ENCODE measurements around the gene RAPGEF2.

The RAPGEF2 gene

DNA sequence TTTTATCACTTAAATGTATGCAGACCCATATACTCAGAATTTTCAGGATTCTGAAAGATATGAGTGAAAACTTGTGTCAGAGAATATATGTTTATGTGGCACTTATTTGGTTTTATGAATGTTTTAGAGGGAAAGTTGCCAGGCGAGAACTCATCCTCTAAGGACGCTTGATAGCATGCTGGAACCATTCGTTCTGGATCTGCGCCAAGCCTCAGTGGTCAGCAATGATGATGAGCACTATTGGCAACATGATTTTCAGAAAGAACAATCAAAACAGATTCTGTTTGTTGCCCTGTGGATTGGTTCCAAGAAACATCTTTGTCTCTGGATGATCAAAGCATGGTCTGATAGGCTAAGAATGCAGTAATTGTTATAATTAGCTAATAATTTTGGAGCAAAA, 32.1 kb upstream of the RAPGEF2 start:
- TF ChIP-seq, protein P1, sequence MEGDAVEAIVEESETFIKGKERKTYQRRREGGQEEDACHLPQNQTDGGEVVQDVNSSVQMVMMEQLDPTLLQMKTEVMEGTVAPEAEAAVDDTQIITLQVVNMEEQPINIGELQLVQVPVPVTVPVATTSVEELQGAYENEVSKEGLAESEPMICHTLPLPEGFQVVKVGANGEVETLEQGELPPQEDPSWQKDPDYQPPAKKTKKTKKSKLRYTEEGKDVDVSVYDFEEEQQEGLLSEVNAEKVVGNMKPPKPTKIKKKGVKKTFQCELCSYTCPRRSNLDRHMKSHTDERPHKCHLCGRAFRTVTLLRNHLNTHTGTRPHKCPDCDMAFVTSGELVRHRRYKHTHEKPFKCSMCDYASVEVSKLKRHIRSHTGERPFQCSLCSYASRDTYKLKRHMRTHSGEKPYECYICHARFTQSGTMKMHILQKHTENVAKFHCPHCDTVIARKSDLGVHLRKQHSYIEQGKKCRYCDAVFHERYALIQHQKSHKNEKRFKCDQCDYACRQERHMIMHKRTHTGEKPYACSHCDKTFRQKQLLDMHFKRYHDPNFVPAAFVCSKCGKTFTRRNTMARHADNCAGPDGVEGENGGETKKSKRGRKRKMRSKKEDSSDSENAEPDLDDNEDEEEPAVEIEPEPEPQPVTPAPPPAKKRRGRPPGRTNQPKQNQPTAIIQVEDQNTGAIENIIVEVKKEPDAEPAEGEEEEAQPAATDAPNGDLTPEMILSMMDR (IDR thresholded peaks at IDR 0.05), result no peak

DNA sequence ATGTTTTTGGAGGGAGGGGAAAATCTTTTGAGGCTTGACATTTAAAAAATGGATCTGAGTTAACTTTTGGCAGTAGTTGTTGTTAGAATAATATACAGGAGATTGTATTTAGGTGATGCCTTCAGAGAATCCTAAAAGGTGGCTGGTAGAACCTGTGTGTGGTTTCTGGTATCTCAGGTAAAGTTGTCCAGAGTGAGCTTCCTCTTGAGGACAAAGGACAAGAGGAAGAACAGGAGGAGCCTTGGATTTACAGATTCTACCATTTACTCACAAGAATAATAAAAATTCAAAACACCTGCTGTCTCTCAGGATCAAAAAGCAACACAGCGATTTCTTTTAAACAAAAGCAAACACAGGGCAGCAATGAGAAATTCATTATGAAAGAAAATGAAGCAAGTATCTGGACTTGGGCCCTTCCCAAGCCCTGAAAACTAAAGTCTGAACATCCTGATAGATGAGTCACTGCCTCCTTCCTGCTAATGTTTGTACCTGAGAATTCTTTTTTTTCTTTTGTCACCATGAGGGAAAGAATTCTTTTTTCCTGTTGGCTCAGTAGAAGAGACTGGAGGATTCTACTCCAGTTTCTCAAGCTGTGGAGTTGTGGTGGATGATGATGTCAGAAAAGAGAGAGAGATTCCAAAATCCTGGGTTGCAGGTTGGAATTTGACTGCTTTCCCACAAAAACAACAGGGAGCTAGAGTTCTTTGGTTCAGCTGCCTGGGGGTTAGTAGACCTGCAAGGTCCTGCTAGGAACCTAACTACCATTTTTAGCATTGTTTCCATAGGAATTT, 31.5 kb upstream of the RAPGEF2 start:
- TF ChIP-seq, protein P1 (IDR thresholded peaks at IDR 0.05), result no peak

DNA sequence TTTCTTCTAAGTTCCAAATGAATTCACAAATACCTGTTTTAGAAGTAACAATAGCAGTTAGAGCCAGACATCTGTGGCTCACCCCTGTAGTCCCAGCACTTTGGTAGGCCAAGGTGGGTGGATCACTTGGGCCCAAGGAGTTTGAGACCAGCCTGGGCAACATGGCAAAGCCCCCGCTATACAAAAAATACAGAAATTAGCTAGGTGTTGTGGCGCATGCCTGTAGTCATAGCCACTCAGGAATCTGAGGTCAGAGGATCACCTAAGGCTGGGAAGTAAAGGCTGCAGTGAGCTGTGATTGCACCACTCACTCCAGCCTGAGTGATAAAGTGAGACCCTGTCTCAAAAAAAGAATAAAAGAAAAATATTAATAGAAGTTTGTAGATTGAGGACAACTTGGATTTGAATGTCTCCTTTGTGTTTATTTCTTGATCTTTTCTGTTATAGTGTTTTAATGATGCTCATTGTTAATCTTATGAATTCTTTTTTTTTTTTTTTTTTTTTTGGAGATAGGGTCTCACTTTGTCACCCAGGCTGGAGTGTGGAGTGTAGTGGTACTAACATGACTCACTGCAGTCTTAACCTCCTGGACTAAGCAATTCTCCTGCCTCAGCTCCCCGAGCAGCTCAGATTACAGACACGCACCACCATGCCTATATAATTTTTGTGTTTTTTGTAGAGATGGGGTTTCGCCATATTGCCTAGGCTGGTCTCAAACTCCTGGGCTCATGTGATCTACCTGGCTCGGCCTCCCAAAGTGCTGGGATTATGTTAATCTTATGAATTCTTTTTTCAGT, 30.7 kb upstream of the RAPGEF2 start:
- TF ChIP-seq, protein P1 (IDR thresholded peaks at IDR 0.05), result no peak

DNA sequence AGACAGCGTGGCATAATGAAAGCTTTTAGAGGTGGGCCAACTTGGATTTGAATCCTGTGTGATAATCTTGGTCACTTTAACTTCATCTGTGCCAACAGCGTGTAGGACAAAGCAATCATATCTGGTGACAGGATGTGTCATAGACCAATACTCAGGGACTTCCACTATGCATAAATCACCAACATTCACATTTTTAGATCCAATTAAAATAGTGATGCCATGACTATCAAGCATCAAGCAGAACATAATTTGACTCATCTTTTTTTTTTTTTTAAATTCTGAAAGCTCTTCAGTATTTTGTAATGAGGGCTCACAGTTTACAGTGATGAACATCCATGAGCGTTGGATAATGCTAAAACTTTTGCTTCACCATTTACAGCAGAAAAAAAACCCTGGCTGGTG, 27.3 kb upstream of the RAPGEF2 start:
- TF ChIP-seq, protein P1 (IDR thresholded peaks at IDR 0.05), result no peak

DNA sequence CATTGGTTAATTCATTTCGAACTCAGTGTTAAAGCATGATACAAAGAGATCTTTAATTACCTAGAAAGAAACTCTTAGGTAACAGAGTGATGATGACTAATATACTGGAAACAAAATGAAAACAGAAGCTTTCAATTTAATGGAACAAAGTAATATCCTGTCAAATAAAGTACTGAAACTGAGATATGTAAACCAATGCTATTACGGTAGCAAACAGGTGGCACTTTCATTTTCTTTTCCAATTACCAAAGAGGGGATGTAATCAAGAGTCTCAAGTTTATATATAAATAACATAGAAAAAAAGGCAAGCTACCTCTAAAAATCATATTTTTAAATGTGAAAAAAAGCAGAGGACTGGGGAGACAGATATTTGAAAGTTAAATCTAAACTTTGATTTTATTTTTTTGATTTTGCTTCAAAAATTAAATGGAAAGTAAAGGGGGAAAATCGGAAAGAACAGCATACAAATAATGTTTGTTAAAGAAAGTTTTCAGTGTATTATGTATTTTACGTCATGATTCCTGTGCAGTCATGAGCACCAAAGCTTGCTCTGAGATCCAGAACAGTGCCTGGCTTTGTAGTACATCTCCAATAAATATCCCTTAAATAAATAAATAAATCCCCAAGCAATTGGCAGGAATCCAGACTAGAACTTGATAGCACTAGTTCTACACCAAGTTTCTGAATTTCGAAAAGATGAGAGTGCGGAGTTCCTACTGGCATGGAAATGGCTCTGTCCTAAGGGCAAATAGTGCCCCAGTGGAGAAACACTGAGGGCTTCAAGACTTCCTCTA, 25.0 kb upstream of the RAPGEF2 start:
- TF ChIP-seq, protein P1 (IDR thresholded peaks at IDR 0.05), result no peak

DNA sequence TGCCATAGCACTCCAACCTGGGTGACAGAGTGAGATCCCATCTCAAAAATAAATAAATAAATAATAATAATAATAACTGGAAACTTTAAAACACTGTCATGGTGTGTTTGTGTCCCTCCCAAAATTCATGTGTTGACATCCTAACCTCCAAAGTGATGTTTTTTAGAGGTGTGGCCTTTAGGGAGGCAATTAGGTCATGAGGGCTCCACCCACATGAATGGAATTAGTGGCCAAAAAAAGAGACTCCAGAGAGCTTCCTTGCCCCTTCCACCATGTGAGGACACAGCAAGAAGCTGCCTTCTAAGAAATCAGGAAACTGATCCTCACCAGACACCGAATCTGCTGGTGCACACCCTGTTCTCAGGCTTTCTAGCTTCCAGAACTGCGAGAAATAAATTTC, 23.8 kb upstream of the RAPGEF2 start:
- TF ChIP-seq, protein P1 (IDR thresholded peaks at IDR 0.05), result no peak

DNA sequence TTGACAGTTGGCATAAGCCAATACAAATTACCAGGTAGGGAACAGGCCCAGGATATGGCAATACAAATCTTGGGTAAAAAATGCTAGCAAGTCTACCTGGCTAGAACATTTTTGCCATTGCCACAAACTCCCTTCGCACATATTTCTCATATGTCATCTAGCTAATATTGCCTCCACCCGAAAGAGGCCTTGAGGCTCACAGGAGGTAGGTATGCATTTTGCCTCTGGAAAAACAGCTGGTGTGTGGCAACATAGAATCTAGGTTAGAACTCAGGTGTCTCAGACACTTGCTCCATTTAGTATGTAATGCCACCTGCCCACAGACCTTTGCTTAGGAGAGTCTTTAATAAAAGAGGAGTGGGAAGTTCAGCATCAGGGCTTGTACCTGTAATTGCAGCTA, 16.3 kb upstream of the RAPGEF2 start:
- TF ChIP-seq, protein P1 (IDR thresholded peaks at IDR 0.05), result no peak

All from LNCAP (cell line).